Measurements from ENCODE around the gene C2CD2.

Gene C2CD2

DNA sequence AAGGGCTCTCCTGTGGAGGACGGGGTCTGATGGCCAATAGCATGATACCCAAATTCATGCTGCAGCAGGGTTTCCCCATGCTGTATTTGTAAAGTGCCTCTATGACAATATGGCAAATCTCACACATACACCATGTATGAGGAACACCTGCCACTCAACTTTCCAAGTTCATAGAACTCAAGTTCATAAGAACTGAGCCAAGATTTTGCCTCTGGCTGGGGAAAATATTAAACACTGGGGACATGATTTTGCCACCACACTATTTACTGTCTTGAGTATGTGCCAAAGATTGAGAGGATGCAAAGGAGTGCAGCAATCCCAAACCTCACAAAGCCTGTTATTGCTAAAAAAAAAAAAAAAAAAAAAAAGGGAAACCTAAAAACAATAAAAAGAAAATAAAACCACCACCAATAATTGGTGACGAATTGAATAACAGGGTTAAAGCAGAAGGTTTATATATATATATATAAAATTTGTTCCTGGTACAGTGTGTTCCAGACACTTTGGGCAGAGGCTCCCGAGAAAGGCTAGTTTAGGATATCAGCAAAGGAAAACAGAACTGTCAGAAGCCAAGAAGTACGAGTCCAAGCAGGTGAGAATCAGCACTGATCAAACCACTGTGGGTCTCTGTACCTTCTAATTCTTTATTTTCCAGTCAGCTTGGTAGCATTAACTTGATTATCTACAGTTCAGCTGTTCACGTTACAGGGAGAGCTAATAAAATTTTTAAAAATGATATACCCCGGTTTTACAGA, 32.0 kb upstream of the C2CD2 start:
- in situ Hi-C loops (cut with HindIII; ENCODE audit: low sequenced_read_pairs), result no loop called here
- no peak for DNase-seq (ENCODE audit: low read depth, low spot score)
- H3K4me3 ChIP-seq (ENCODE audit: low read depth, low read length), result no peak overlapping the region
- TF ChIP-seq CTCF (IDR thresholded peaks at IDR 0.05; ENCODE audit: low read depth, low read length), result no peak

DNA sequence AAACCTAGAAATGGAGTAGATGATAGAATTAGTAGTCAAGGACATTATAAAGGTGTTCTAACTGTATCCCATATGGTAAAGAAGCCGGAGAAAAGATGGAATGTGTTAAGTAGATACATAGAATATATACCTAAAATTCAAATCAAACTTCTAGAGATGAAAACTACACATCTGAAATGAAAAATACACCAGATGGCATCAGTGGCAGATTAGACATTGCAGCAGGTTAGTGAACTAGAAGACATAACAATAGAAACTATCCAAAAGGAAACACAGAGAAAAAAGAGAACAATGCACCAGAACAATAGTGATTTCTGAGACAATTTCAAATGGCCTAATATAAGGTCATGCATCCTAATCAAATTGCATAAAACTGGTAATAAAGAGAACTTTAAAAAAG, 29.4 kb upstream of the C2CD2 start:
- no peak for DNase-seq (ENCODE audit: low read depth, low spot score)
- no peak for TF ChIP-seq CTCF (IDR thresholded peaks at IDR 0.05; ENCODE audit: low read depth, low read length)
- in situ Hi-C loops (cut with HindIII; ENCODE audit: low sequenced_read_pairs), result no loop called here
- H3K4me3 ChIP-seq (ENCODE audit: low read depth, low read length), result no peak overlapping the region

GRCh38 chr21:41980561-41980960, 26.7 kb upstream of the C2CD2 start:
- no peak for TF ChIP-seq CTCF (IDR thresholded peaks at IDR 0.05; ENCODE audit: low read depth, low read length)
- DNase-seq (ENCODE audit: low read depth, low spot score), result no peak
- in situ Hi-C loops (cut with HindIII; ENCODE audit: low sequenced_read_pairs), result no loop called here
- no peak overlapping the region for H3K4me3 ChIP-seq (ENCODE audit: low read depth, low read length)

GRCh38 chr21:41979751-41980369, 26.0 kb upstream of the C2CD2 start:
- in situ Hi-C loops (cut with HindIII; ENCODE audit: low sequenced_read_pairs), result no loop called here
- no peak for TF ChIP-seq CTCF (IDR thresholded peaks at IDR 0.05; ENCODE audit: low read depth, low read length)
- no peak for DNase-seq (ENCODE audit: low read depth, low spot score)

GRCh38 chr21:41979335-41979734, 25.5 kb upstream of the C2CD2 start:
- DNase-seq (ENCODE audit: low read depth, low spot score), result no peak
- in situ Hi-C loops (cut with HindIII; ENCODE audit: low sequenced_read_pairs), result no loop called here
- no peak overlapping the region for H3K4me3 ChIP-seq (ENCODE audit: low read depth, low read length)
- no peak for TF ChIP-seq CTCF (IDR thresholded peaks at IDR 0.05; ENCODE audit: low read depth, low read length)

More at GRCh38 chr21:41979751-41980369, 26.0 kb upstream of the C2CD2 start:
- H3K4me3 ChIP-seq (ENCODE audit: low read depth, low read length), result no peak overlapping the region

DNA sequence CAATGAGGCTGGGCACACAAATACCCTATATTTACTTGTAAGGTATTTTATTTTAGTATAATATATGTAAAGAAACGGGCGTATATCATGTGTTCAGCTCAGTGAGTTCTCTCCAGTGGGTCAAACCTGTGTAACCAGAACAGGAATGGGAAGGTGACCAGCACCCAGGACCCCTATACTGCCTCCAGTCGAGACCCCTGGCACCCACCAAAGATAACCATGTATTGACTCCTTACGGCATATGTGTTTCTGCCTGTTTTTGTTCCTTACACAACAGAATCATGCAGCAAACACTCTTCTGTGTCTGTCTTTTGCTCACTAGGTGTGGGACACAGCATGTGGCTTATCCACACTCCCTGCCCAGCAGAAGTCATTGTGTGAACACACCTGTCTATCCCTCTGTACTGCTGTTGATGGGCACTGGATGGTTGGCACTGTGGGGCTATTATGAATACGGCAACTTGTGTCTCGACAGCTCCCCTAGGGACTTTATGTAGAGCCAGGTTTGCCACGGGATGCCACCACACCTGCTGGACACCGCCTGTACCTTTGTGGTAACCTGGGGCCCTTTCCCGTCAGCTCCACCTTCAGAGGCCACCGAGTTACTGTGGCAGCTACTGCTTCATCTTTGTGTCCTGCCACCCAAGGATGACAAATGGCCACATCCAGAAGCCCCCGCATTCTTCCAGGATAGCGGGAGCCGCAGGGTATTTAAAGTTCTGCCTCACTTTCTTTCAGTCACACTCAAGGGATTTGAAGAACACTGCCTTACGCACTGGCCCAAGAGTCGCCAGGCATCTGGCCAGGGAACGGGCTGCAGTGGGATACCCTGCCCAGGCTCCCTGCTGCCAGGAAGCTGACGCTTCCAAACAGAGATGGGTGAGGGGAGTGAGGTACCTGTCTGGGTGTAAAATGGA, 23.5 kb upstream of the C2CD2 start:
- no peak for DNase-seq (ENCODE audit: low read depth, low spot score)
- in situ Hi-C loops (cut with HindIII; ENCODE audit: low sequenced_read_pairs), result no loop called here
- H3K4me3 ChIP-seq (ENCODE audit: low read depth, low read length), result no peak overlapping the region
- TF ChIP-seq CTCF (IDR thresholded peaks at IDR 0.05; ENCODE audit: low read depth, low read length), result no peak
